ENCODE data around the gene DST. TPM values are rescaled to one million over a fixed set of nuclear protein-coding genes. Genes with fewer than 3 reads are reported as not detected.

DST gene
- total and polyA plus RNA-seq, 2 of the 4 experiments (the other 2 are of a cell fraction), result 97.7 to 452 TPM

DNA sequence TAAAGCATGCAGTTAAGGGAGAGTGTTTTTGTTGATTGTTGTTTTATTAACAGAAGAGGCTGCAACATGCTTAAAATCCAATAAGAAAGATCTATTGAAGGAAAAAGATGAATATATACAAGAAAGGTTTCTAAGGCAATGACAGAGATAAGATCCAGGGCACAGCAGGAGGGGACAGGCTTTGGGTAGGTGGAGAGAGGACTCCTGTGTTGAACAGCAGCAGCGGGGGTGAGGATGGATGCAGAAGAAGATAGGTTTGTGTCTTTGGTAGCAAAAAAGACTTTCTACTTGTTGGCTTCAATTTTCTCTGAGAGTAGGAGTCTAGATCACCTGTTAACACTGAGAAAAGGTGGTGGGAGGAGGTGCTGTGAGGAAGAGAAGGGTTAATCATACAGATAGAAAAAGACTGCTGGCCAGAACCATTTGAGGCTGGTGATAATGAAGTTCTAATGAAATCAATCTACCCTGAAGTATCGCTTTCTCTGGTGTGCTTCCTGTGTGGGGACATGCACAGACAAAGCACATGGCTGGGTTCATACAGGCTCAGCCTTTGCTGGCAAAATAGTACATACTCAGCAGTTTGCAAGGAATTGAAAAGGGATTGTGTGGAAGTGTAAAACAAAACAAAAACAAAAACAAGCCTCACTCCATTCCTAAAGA lies 17.2 kb upstream of the DST start:
- no peak for DNase-seq
- Histone ChIP-seq H3K27ac (ENCODE audit: insufficient read depth, low read length) (no peak overlapping the region; the same call in 1 of the 2 replicates), H3K14ac (replicated peaks; ENCODE audit: low read depth, low read length) (no peak overlapping the region; the same call in 1 of the 2 replicates), H2BK5ac (ENCODE audit: low read depth, low read length, poor library complexity, severe bottlenecking) (peak overlapping the region; percentile 9), H4K91ac (ENCODE audit: insufficient read depth, low read depth, low read length) (no peak overlapping the region), H3K4ac (ENCODE audit: low read depth, low read length) (no peak overlapping the region), H2AK5ac (ENCODE audit: low read depth, low read length) (no peak overlapping the region), H3K36me3 (ENCODE audit: control insufficient read depth, insufficient read depth, low read length) (peaks cover 4% of the 10 kb centered on the region), H4K5ac (ENCODE audit: low read depth, low read length) (peak overlapping the region; percentile 74), H2AFZ (replicated peaks; ENCODE audit: low read length, poor library complexity) (no peak overlapping the region), H3K56ac (ENCODE audit: extremely low read depth, insufficient read depth, low read length) (no peak overlapping the region), H3K4me3 (ENCODE audit: insufficient read depth, low read depth, low read length) (no peak overlapping the region), H3K4me1 (ENCODE audit: control insufficient read depth, insufficient read depth, low read length) (peaks cover 10% of the 10 kb centered on the region), H3K79me1 (ENCODE audit: low read depth in 1 of 2, low read length in 2 of 2) (peaks cover 57 to 78% of the 10 kb centered on the region in 2 experiments), H4K8ac (ENCODE audit: low read depth in 2 of 2, low read length in 2 of 2) (no peak overlapping the region), H2BK15ac (ENCODE audit: low read depth, low read length) (no peak overlapping the region), H2BK120ac (ENCODE audit: low read depth, low read length) (no peak overlapping the region), H3K9me1 (ENCODE audit: insufficient read depth, low read length) (peaks cover 11% of the 10 kb centered on the region), H2BK20ac (ENCODE audit: low read depth, low read length) (no peak overlapping the region), H3K18ac (ENCODE audit: low read depth, low read length) (peak overlapping the region; percentile 58; the same call in 1 of the 2 replicates), H3K9ac (ENCODE audit: low read depth, low read length) (no peak overlapping the region), H3K27me3 (ENCODE audit: control insufficient read depth, insufficient read depth, low read length) (no peaks in the 10 kb centered on the region), H3K9me3 (ENCODE audit: control insufficient read depth, insufficient read depth, low read length) (no peaks in the 10 kb centered on the region), H3K23ac (ENCODE audit: low read depth, low read length) (peak overlapping the region; percentile 6; the same call in 1 of the 2 replicates), H4K20me1 (ENCODE audit: insufficient read depth, low read length) (peaks cover 14% of the 10 kb centered on the region), H3K4me2 (ENCODE audit: low read depth, low read length) (no peak overlapping the region), H2AK9ac (replicated peaks; ENCODE audit: low read depth, low read length, poor library complexity) (no peak overlapping the region)
- TF ChIP-seq CEBPB (IDR thresholded peaks at IDR 0.05; ENCODE audit: low read depth, low read length) (no peak), MAFK (IDR thresholded peaks at IDR 0.05; ENCODE audit: low read depth, low read length) (peak; percentile 78), BHLHE40 (IDR thresholded peaks at IDR 0.05; ENCODE audit: low read depth, low read length) (no peak), POLR2A (IDR thresholded peaks at IDR 0.05; ENCODE audit: low read depth, low read length) (no peak)
- TF ChIP-seq, protein P1, sequence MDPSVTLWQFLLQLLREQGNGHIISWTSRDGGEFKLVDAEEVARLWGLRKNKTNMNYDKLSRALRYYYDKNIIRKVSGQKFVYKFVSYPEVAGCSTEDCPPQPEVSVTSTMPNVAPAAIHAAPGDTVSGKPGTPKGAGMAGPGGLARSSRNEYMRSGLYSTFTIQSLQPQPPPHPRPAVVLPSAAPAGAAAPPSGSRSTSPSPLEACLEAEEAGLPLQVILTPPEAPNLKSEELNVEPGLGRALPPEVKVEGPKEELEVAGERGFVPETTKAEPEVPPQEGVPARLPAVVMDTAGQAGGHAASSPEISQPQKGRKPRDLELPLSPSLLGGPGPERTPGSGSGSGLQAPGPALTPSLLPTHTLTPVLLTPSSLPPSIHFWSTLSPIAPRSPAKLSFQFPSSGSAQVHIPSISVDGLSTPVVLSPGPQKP (IDR thresholded peaks at IDR 0.05; ENCODE audit: borderline replicate concordance, low read depth, low read length), result no peak
- in situ Hi-C loops (cut with MboI; ENCODE audit: low sequenced_read_pairs) (no loop called here), dilution Hi-C loops (cut with HindIII; ENCODE audit: low sequenced_read_pairs, unreplicated experiment) (no loop called here), intact Hi-C loops (cut with micrococcal nuclease) (no loop called here)
- POLR2A ChIA-PET (ENCODE audit: unreplicated experiment), result no interaction called here
- 0 out of 2 replicates have a peak, but pooled peaks have one; percentile 16 for ATAC-seq (ENCODE audit: low read depth)
- CTCF ChIA-PET, result no interaction called here
- no CpG with 5 or more reads among the region's 2 CpGs for WGBS, 2 experiments (ENCODE audit: extremely low coverage in 2 of 2, insufficient read length in 1 of 2)
- BruUV-seq (replicated peaks), result no TSS peak
